Natural killer cell treated with Interleukin-12 subunit alpha and Interleukin-12 subunit beta and Interleukin-15 and Interleukin-18, amount 100 ng/mL, for 72 hours (primary cell): ENCODE results near the gene DNAJB12. TPM values are rescaled to one million over a fixed set of nuclear protein-coding genes. Genes with fewer than 3 reads are reported as not detected.

Experiments used
- ATAC-seq, 2 donors: fragments of 150-1000 bp; cut with Tn5 transposase in 1 of 2; sonication (Bioruptor Pico), chemical (Tn5 transposase) in 1 of 2; 2 replicates each; pipeline ENCODE4 v1.10.0; 2021
- DNase-seq: peaks from one replicate; pipeline ENCODE4 v3.0.0; 2022; ENCODE audit warnings: low spot score
- H3K27ac Mint-ChIP-seq, 2 donors: 1 replicate in 1 of 2; 2 replicates in 1 of 2; pipeline ENCODE4 v1.8.0; 2022; ENCODE audit warnings: mixed read lengths in 2 of 2, mild to moderate bottlenecking in 1 of 2, moderate library complexity in 1 of 2
- H3K27me3 Mint-ChIP-seq, 2 donors: 1 replicate in 1 of 2; 2 replicates in 1 of 2; pipeline ENCODE4 v1.8.0; 2022; ENCODE audit warnings: mixed read lengths in 2 of 2
- H3K36me3 Mint-ChIP-seq: one replicate; pipeline ENCODE4 v1.8.0; 2022; ENCODE audit warnings: mixed read lengths
- H3K4me1 Mint-ChIP-seq, 2 donors: 1 replicate in 1 of 2; 2 replicates in 1 of 2; pipeline ENCODE4 v1.8.0; 2022; ENCODE audit warnings: low read depth in 2 of 2, mixed read lengths in 2 of 2, mild to moderate bottlenecking in 1 of 2
- H3K4me3 Mint-ChIP-seq: one replicate; pipeline ENCODE4 v1.8.0; 2022; ENCODE audit warnings: mixed read lengths
- H3K9me3 Mint-ChIP-seq: 2 replicates; pipeline ENCODE4 v1.8.0; 2022; ENCODE audit warnings: mixed read lengths
- total RNA-seq, 2 donors: library from RNA; stranded (reverse); gene quantifications; one replicate each; pipeline ENCODE4 v1.2.3, GENCODE V29; 2022

The DNAJB12 gene
- total RNA-seq, 2 donors from 2014 or later, result 39.5 to 39.7 TPM

DNA sequence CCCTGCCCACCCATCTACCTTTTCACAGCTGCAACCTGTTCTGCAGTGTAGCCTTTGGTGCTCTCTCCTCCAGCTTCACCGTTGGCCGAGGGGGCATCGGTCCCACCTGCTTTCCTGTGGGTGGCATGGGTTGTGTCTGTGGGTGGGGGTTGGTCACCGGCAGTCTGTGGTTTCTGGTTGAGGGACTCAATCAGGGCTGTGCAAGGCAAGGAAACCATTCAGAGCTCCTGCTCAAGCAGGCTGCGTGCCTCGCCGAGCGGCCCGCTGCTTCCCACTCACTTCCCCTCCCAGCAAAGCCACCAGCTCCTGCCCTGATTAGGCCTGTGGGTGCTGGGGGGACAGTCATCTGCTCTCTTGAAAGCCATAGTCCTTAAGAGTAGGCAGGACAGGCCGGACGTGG, 9.8 kb downstream of the DNAJB12 start:
- Mint-ChIP-seq H3K27ac (peak overlapping the region in 1 of 2 donors; percentile 59), H3K9me3 (no peaks in the 10 kb centered on the region), H3K27me3 (no peaks in the 10 kb centered on the region), H3K4me1 (peaks cover 12 to 32% of the 10 kb centered on the region in 2 donors), H3K36me3 (no peaks in the 10 kb centered on the region), H3K4me3 (no peak overlapping the region)
- ATAC-seq, result peak; percentile 33 to 51
- DNase-seq, result no peak

DNA sequence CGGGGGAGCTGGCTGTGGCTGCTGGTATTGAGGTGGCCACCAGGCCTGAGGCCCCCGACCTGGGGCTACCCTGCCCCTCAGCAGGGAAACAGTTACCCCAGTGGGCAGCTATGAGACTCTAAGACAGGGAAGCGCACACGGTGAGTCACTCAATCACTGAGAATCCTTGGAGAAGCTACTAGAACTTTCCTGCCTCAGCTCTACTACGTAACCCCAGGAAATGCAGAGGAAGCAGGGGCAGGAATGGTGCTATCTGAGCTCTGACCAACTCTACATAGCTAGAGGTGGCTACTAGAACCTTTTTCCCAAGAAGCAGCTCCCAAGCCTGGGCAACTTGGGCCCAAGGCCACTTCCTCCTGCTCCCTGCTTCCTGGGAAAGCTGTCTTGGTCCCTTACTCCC, 11.8 kb downstream of the DNAJB12 start:
- no peak overlapping the region for H3K4me3 Mint-ChIP-seq
- H3K9me3 Mint-ChIP-seq, result no peaks in the 10 kb centered on the region
- DNase-seq (no peak), ATAC-seq (no peak)
- H3K36me3 Mint-ChIP-seq, result peaks cover 2% of the 10 kb centered on the region
- no peaks in the 10 kb centered on the region for H3K27me3 Mint-ChIP-seq
- peak overlapping the region; percentile 47 to 64 for H3K27ac Mint-ChIP-seq
- peaks cover 12 to 25% of the 10 kb centered on the region in 2 donors for H3K4me1 Mint-ChIP-seq

DNA sequence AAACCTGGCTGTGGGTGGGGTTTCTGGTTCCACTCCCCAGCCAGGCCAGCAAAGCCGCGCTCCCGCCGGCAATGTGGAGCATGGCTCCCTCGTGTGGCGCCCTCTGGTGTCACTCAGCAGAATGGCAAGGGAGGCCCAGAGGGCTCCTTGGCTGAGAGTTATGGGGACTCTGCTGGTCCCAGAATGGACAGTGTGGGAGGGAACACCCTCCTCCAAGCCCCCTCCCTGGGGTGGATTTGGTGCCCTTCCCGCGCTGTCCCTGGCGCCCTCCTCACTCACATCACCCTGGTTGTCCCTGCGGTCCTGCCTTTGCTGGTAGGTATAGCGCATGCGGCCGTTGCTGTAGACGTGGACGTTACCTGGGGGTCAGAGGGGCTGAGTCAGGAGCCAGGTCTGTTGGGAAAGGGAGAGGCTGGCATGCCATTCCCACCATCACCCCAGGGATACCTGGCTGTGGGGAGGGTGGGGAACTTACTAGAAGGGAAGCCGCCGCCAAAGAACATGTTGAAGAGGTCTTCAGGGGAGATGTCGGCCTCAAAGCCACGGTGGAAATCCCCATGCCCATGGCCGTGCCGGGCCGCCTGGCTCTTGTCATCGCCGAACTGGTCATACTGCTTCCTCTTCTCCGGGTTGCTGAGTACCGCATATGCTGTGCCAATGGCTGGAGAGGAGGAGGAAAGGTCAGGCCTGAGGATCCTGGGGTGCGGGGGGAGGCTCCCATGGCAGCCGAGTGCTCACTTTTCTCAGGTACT, 14.0 kb downstream of the DNAJB12 start:
- Mint-ChIP-seq H3K36me3 (peaks cover 6% of the 10 kb centered on the region), H3K27me3 (no peaks in the 10 kb centered on the region), H3K4me3 (no peak overlapping the region), H3K4me1 (peaks cover 28 to 43% of the 10 kb centered on the region in 2 donors), H3K27ac (peak overlapping the region; percentile 64 to 82), H3K9me3 (no peaks in the 10 kb centered on the region)
- ATAC-seq (peak; percentile 65 to 73), DNase-seq (peak; percentile 80)

DNA sequence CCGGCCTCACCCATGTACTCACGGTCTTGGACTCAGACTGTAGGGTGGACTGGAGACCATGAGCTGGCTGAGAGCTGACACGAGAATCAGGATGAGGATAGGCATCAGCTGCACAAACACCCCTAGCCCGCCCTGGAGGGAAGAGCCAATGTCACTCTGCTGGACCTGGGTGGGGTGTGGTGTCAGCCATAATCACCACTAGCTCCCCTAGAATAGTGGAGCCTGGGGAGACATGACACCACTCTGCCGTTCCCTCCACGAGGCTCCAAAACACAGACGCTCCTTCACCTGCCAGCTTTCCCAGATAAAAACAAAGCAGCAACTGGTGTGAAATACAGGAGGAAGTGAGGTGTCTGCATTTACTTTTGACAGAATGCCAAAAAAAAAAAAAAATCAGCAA, 16.5 kb downstream of the DNAJB12 start:
- DNase-seq (no peak), ATAC-seq (no peak)
- Mint-ChIP-seq H3K36me3 (peaks cover 6% of the 10 kb centered on the region), H3K27ac (peak overlapping the region in 1 of 2 donors; percentile 58), H3K9me3 (no peaks in the 10 kb centered on the region), H3K4me1 (peaks cover 53 to 57% of the 10 kb centered on the region in 2 donors), H3K4me3 (no peak overlapping the region), H3K27me3 (no peaks in the 10 kb centered on the region)

DNA sequence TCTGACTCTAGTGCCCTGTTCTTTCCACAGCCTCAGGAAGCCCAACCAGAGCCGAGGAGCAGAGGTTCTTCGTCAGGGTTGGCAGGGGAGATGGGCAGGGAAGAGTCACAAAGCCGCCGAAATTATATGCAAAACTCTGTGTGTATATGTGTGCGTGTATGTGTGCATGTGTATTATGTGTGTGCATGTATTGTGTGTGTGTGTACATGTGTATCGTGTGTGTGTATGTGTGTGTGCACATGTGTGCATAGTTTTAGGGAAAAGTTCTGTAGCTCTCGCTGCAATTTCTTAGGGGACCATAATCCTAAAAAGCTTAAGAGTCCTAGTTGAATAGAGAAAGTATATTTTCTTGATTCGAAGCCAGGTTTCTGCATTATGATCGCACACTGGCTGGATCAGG, 17.0 kb downstream of the DNAJB12 start:
- ATAC-seq (no peak), DNase-seq (no peak)
- Mint-ChIP-seq H3K9me3 (no peaks in the 10 kb centered on the region), H3K27me3 (no peaks in the 10 kb centered on the region), H3K4me1 (peaks cover 57 to 61% of the 10 kb centered on the region in 2 donors), H3K36me3 (peaks cover 6% of the 10 kb centered on the region), H3K4me3 (no peak overlapping the region), H3K27ac (peak overlapping the region in 1 of 2 donors; percentile 58)

DNA sequence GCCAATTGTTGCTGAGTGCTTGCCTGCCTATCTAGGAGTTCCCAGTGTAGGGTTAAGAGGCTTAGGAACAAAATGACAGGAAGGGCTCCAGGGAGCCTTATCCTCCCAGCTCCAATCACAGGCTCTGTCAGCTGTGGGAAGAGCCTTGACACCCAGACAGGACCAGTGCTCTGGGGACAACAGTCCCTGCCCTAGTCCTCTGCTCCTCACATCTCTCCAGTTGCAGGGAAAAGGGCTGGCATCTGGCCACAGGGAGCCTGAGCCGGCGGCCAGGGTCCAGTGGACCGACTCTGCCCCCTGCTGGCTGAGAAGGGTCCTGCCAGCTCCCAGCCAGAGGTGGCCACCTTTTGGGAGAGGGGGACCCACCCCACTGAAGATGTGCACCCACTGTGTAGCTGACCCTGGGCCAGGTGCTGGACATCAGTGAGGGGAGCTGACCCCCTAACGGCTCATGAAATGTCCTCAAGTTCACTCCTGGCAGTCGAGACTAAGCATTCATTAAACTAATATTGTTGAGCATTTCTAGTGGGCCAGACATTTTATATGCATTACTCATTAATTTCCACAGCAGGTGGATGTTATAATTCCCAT, 17.6 kb downstream of the DNAJB12 start:
- H3K36me3 Mint-ChIP-seq, result peaks cover 6% of the 10 kb centered on the region

DNA sequence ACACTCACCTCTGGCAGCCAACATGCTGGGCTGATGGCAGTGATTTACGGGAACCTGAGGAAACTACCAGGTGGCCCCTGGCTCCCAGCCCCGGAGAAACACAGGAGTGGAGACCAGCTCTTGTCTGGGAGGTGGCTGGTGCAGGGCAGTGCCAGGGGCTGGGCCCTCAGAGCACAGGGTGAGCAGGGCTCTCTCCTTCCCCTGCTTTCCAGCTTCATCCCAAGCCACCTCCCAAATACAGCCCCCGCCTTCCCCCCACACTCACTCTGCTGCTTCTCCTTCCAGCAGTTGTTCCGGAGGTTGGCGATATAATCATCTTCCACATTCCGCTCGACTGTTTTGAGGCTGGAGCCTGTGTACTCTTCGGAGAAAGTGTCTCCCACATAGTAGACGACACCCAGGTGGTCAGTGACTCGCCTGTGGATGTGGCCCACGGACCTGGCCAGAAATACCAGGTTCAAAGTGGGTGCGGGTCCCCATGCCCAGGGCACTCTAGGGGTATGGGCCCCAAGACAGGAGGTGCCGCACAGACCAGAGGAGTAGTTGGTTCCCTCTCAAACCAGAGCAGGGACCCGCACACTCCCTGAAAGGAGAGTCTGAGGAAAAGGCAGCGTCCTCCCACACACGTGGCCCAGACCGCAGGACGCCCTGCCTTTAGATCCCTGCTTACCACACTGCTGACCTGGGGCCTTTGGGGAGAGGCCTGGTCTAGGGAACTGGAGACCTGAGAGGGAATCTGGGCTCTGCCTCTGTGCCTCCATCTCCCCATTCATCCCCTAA, 18.3 kb downstream of the DNAJB12 start:
- H3K9me3 Mint-ChIP-seq, result no peaks in the 10 kb centered on the region
- peak overlapping the region; percentile 92 for H3K27ac Mint-ChIP-seq
- no peak for DNase-seq
- H3K36me3 Mint-ChIP-seq, result peaks cover 6% of the 10 kb centered on the region
- H3K4me1 Mint-ChIP-seq, result peaks cover 60 to 64% of the 10 kb centered on the region in 2 donors
- H3K27me3 Mint-ChIP-seq, result no peaks in the 10 kb centered on the region
- no peak for ATAC-seq
- H3K4me3 Mint-ChIP-seq, result peak overlapping the region; percentile 76

More for the DNA sequence above, 17.6 kb downstream of the DNAJB12 start:
- peak in 1 of 2 donors; percentile 46 for ATAC-seq
- no peaks in the 10 kb centered on the region for H3K27me3 Mint-ChIP-seq
- peaks cover 59 to 61% of the 10 kb centered on the region in 2 donors for H3K4me1 Mint-ChIP-seq
- peak overlapping the region; percentile 92 for H3K27ac Mint-ChIP-seq
- H3K9me3 Mint-ChIP-seq, result no peaks in the 10 kb centered on the region
- peak overlapping the region; percentile 76 for H3K4me3 Mint-ChIP-seq
- peak; percentile 75 for DNase-seq

DNA sequence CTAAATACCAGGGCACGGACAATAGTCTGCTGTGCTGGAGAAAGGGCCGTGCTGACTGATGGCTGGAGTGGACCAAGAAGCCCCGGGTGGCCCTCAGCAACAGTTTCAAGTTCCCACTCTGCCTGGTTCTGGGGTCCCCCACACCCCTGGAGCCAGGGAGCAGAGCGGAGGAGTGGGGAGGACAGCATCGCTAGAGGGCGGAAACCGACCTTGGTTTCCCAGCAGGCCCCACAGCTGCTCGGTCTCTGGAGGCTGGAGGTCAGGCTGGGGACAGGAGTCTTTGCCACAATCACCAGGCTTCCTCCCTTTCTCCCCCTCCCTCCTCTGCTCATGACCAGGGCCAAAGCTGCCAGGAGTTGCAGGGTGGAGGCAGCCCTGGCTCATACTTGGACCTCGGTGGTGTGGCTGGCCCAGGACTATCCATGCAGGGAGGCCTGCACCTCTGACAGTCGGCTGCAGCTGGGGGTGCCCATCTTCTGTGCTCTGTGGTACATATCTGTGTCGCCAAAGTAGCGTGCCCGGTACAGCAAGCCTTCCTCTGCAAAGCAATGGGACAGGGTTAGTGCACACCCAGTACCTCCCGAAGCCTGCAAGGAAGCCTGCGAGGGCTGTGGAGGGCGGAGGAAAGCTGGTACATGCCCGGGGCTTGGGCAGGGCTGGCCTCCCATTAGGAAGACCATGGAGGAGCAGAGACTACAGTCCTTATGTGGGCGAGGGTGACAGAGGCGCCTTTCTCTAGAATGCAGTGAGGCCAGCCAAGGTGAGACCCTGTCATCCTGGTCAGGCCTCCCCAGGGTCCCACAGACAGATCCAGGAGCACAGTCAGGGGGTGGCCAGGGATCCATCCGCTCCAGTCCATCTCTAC, 19.1 kb downstream of the DNAJB12 start:
- peaks cover 6% of the 10 kb centered on the region for H3K36me3 Mint-ChIP-seq
- DNase-seq (peak; percentile 76), ATAC-seq (peak; percentile 50 to 62)
- peaks cover 60 to 64% of the 10 kb centered on the region in 2 donors for H3K4me1 Mint-ChIP-seq
- no peaks in the 10 kb centered on the region for H3K9me3 Mint-ChIP-seq
- H3K27ac Mint-ChIP-seq, result peak overlapping the region; percentile 92
- no peaks in the 10 kb centered on the region for H3K27me3 Mint-ChIP-seq
- H3K4me3 Mint-ChIP-seq, result peak overlapping the region; percentile 76

DNA sequence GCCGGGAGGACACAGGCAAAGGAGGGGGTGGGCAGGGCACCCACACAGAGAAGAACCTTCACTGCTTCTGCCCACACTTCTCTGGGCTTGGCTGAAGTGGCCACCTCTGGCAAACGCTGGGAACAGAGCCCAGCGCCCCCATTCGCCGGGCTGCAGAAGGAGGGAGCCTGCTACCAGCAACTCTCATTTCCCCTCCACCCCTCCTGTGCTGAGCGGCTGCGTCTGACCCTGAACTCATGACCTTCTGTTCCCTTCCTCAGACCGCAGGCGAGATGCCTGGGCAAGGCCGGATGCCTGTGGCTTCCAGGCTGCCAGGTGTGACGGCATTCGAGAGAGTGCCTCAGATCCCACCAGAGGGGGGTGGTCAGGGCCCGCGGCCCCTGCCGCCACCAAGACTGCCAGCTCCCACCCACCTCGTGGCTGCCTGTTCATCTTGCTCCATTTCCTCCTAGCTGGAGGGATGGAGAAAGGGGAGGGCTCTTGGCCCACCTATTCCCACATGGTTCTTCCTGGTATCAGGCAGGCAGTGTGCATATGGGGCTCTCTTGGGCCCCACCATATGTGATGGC, 19.8 kb downstream of the DNAJB12 start:
- Mint-ChIP-seq H3K9me3 (no peaks in the 10 kb centered on the region), H3K27me3 (no peaks in the 10 kb centered on the region), H3K4me1 (peaks cover 65 to 66% of the 10 kb centered on the region in 2 donors), H3K4me3 (peak overlapping the region; percentile 76), H3K36me3 (peaks cover 6% of the 10 kb centered on the region), H3K27ac (peak overlapping the region; percentile 92)
- DNase-seq, result peak; percentile 92
- ATAC-seq, result peak; percentile 76

DNA sequence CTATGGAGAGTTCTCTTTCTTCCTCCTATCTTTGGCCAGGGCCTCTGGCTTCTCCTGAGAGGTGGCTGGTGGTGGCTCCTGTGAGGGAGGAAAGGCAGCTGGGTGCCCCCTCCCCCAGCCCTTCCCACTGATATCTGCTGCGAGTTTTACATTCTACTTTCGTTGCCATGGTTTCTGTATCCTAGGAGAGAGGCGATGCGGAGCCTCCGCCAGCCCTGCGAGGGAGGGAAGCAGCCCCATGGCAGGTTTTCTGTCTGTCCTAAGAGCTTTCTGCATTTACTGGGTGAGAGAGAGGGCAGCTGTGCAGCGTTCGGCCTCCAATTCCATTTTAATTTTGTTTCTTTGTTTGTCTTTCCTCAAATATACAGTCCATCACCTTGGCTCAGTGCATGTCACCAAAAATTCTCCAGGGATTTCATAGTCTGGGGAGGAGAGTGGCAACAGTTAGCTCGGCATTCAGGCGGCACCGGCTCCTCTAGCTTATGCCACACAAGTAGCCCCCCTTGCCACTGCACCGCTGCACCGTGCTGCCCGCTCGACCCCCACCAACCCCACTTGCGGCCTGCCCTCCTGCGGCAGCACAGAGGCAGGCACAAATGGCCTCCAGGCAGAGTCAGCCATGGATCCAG, 20.4 kb downstream of the DNAJB12 start:
- no peaks in the 10 kb centered on the region for H3K27me3 Mint-ChIP-seq
- peaks cover 6% of the 10 kb centered on the region for H3K36me3 Mint-ChIP-seq
- DNase-seq, result no peak

DNA sequence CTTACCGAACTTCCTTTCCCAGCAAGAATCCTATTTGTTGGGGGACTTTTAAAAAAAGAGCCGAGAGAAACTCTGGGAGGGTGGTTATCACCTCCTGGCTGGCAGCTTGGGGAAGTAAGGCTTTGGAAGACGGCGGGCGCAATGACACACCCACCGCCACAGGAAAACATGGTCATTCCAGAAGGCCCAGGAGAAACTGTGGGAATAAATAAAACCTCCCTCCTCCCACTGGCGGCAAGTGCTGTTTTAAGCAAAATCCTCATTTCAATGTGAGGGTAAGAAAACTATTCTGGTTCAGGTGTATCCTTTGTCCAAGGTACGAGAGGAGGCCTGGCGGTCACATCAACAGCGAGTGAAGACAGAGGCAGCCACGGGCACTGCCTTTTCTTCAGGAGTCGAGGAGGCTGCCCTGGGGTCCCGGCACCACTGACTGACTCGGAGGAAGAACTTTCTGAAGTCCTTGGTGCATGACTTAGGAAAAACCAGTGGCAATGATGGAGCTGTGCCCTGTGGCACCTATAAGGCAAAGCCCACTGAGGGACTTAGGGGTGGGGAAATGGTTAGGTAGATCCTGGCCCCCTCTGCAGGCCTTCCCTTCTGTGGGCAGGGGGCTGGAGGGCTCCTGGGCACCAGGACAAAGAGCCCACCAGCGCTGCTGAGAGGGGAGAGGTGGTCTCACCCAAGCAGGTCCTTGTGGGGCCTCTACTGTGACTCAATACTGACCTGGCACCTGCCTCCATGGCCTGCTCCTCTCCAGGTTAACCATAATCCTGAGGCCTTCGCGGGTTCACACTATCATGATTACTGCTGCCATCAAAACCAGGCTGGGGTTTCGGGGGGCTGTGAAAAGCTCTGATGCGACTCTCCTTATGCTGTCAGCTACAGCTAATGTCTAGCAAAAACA, 21.4 kb downstream of the DNAJB12 start:
- ATAC-seq (no peak), DNase-seq (no peak)
- H3K27me3 Mint-ChIP-seq, result no peaks in the 10 kb centered on the region
- H3K4me3 Mint-ChIP-seq, result peak overlapping the region; percentile 76
- no peaks in the 10 kb centered on the region for H3K9me3 Mint-ChIP-seq
- H3K27ac Mint-ChIP-seq, result peak overlapping the region; percentile 92
- peaks cover 73 to 76% of the 10 kb centered on the region in 2 donors for H3K4me1 Mint-ChIP-seq
- peaks cover 6% of the 10 kb centered on the region for H3K36me3 Mint-ChIP-seq

More for the DNA sequence above, 20.4 kb downstream of the DNAJB12 start:
- H3K4me3 Mint-ChIP-seq, result peak overlapping the region; percentile 76
- no peaks in the 10 kb centered on the region for H3K9me3 Mint-ChIP-seq
- H3K4me1 Mint-ChIP-seq, result peaks cover 70 to 71% of the 10 kb centered on the region in 2 donors
- no peak for ATAC-seq
- H3K27ac Mint-ChIP-seq, result peak overlapping the region; percentile 92
